Esophagus squamous epithelium (tissue), 5 donors: ENCODE measurements around the gene RAB6A. TPM values are rescaled to one million over a fixed set of nuclear protein-coding genes. Genes with fewer than 3 reads are reported as not detected.

Experiments
- DNase-seq: peaks from one replicate; lab custom pipeline; 2025; lab: John Stamatoyannopoulos, UW
- H3K27ac ChIP-seq, 4 donors: fragments of 200-600 bp; sonication (generic); one replicate each; pipeline ENCODE4 v1.5.1; 2016 to 2019; ENCODE audit warnings: mild to moderate bottlenecking in 1 of 4
- H3K27me3 ChIP-seq, 4 donors: fragments of 200-600 bp; sonication (generic); 1 replicate in 3 of 4; 2 replicates in 1 of 4; pipeline versions ENCODE4 v1.5.1 to v1.6.0; 2017 to 2021; ENCODE audit warnings: antibody characterized with exemption in 1 of 4
- H3K36me3 ChIP-seq, 3 donors: fragments of 200-600 bp; sonication (generic); one replicate each; pipeline ENCODE4 v1.5.1; 2016 to 2019
- H3K4me1 ChIP-seq, 3 donors: fragments of 200-600 bp; sonication (generic); one replicate each; pipeline ENCODE4 v1.5.1; 2017 to 2019
- H3K4me3 ChIP-seq, 4 donors: fragments of 200-600 bp; sonication (generic); 1 replicate in 3 of 4; 2 replicates in 1 of 4; pipeline ENCODE4 v1.5.1; 2016 to 2019; ENCODE audit warnings: mild to moderate bottlenecking in 2 of 4, moderate library complexity in 1 of 4
- H3K9me3 ChIP-seq, 3 donors: fragments of 200-600 bp; sonication (generic); one replicate each; pipeline ENCODE4 v1.5.1; 2016 to 2019
- CTCF ChIP-seq, 6 experiments: fragments of 450-650 bp in 4 of 6; fragments of 200-600 bp in 2 of 6; sonication (generic) in 2 of 6; IDR thresholded peaks; one replicate each; pipeline ENCODE4 v1.5.1; 2016 to 2019; ENCODE audit warnings: antibody characterized with exemption in 6 of 6, mild to moderate bottlenecking in 4 of 6, moderate library complexity in 4 of 6
- POLR2A ChIP-seq, 4 donors: fragments of 450-650 bp; IDR thresholded peaks; one replicate each; pipeline ENCODE4 v1.6.1; 2017; ENCODE audit warnings: antibody characterized with exemption in 4 of 4, mild to moderate bottlenecking in 4 of 4, moderate library complexity in 3 of 4
- WGBS, 2 donors: methylation state at CpG; one replicate each; pipeline ENCODE4 v1.1.5; 2018; 5-methylcytosine and 5-hydroxymethylcytosine counted together
- intact Hi-C: fragments of 100-400 bp; cut with DNase I; formaldehyde crosslinking; loops from one replicate; pipeline ENCODE4 v1.15.0; 2022
- total RNA-seq, 4 donors: library from RNA; depleted of rRNA; stranded (reverse); fragments of >200 nt; gene quantifications; one replicate each; pipeline ENCODE4 v1.1.0, GENCODE V29; 2016
- donor health status: DM: yes; HTN: yes; CAD: no.

The RAB6A gene
- total RNA-seq, 4 donors from 2014 or later = 115 to 234 (median 161) TPM

- Histone ChIP-seq H3K36me3 (no peaks in the 10 kb centered on the region), H3K9me3 (no peaks in the 10 kb centered on the region), H3K4me3 (no peak overlapping the region), H3K27me3 (peaks cover 0 to 12% (median 0%) of the 10 kb centered on the region in 4 donors), H3K4me1 (peaks cover 0 to under 1% (median 0%) of the 10 kb centered on the region in 3 donors), H3K27ac (no peak overlapping the region)
- TF ChIP-seq CTCF (IDR thresholded peaks at IDR 0.05) (no peak), POLR2A (IDR thresholded peaks at IDR 0.05) (no peak)
- 59 to 85% methylated on average over 2 to 4 of the region's 6 CpGs for WGBS, 2 donors
- no peak for DNase-seq
- intact Hi-C loops = loop anchor here (10.0 kb wide), 1 partner anchor 248 kb away; no protein-coding TSS in a partner anchor
Observed at GRCh38 chr11:73652856-73653559, 107.9 kb downstream of the RAB6A start.

GRCh38 chr11:73652046-73652730, 108.7 kb downstream of the RAB6A start:
- no peak for TF ChIP-seq POLR2A (IDR thresholded peaks at IDR 0.05)
- TF ChIP-seq CTCF (IDR thresholded peaks at IDR 0.05) = no peak
- H3K4me3 ChIP-seq = no peak overlapping the region
- no peaks in the 10 kb centered on the region for H3K36me3 ChIP-seq
- no peaks in the 10 kb centered on the region for H3K9me3 ChIP-seq
- H3K27me3 ChIP-seq = peaks cover 0 to 12% (median 0%) of the 10 kb centered on the region in 4 donors
- 65 to 74% methylated on average over 3 to 4 of the region's 8 CpGs for WGBS, 2 donors
- no peak for DNase-seq
- no peak overlapping the region for H3K27ac ChIP-seq
- peaks cover 6 to 8% (median 6%) of the 10 kb centered on the region in 3 donors for H3K4me1 ChIP-seq
- intact Hi-C loops = loop anchor here (10.0 kb wide), 1 partner anchor 247 kb away; no protein-coding TSS in a partner anchor

- no peaks in the 10 kb centered on the region for H3K36me3 ChIP-seq
- H3K4me1 ChIP-seq = peaks cover 8 to 14% (median 9%) of the 10 kb centered on the region in 3 donors
- peaks cover 0 to 12% (median 0%) of the 10 kb centered on the region in 4 donors for H3K27me3 ChIP-seq
- H3K27ac ChIP-seq = no peak overlapping the region
- intact Hi-C loops = loop anchor here (10.0 kb wide), 1 partner anchor 247 kb away; no protein-coding TSS in a partner anchor
- no peak for TF ChIP-seq CTCF (IDR thresholded peaks at IDR 0.05)
- no peak for TF ChIP-seq POLR2A (IDR thresholded peaks at IDR 0.05)
- no peak for DNase-seq
- 90% methylated on average over 2 of the region's 9 CpGs; no CpG with 5 or more reads in 1 of the 2 donors for WGBS, 2 donors
- H3K4me3 ChIP-seq = no peak overlapping the region
- H3K9me3 ChIP-seq = no peaks in the 10 kb centered on the region
Observed at GRCh38 chr11:73651661-73652045, 109.2 kb downstream of the RAB6A start.

GRCh38 chr11:73651252-73651651, 109.6 kb downstream of the RAB6A start:
- intact Hi-C loops = loop anchor here (10.0 kb wide), 1 partner anchor 246 kb away; no protein-coding TSS in a partner anchor
- no peak overlapping the region for H3K4me3 ChIP-seq
- no peak for DNase-seq
- H3K27me3 ChIP-seq = peaks cover 0 to 15% (median 0%) of the 10 kb centered on the region in 4 donors
- WGBS, 2 donors = 86 to 90% methylated on average over 5 of the region's 5 CpGs
- no peak overlapping the region for H3K27ac ChIP-seq
- no peaks in the 10 kb centered on the region for H3K36me3 ChIP-seq
- TF ChIP-seq CTCF (IDR thresholded peaks at IDR 0.05) = no peak
- no peak for TF ChIP-seq POLR2A (IDR thresholded peaks at IDR 0.05)
- peaks cover 8 to 16% (median 9%) of the 10 kb centered on the region in 3 donors for H3K4me1 ChIP-seq
- H3K9me3 ChIP-seq = no peaks in the 10 kb centered on the region
